ENCODE results near the gene ABCG4.
A peak's percentile ranks its signal among the peaks of the same experiment; 100 is the strongest.

Gene ABCG4

GRCh38 chr11:119205080-119205479 lies 56.2 kb downstream of the ABCG4 start:
- DNase-seq (ENCODE audit: low spot score) = no peak
- FAIRE-seq = no peak

- DNase-seq (ENCODE audit: low spot score) (peak; percentile 91), FAIRE-seq (no peak)
These were observed 57.0 kb downstream of the ABCG4 start, which contains the start of gene CBL for GRCh38 chr11:119205574-119206510. CBL (plus strand) TSS chr11:119206339; CDS start chr11:119206418, 79 bp downstream.

DNA sequence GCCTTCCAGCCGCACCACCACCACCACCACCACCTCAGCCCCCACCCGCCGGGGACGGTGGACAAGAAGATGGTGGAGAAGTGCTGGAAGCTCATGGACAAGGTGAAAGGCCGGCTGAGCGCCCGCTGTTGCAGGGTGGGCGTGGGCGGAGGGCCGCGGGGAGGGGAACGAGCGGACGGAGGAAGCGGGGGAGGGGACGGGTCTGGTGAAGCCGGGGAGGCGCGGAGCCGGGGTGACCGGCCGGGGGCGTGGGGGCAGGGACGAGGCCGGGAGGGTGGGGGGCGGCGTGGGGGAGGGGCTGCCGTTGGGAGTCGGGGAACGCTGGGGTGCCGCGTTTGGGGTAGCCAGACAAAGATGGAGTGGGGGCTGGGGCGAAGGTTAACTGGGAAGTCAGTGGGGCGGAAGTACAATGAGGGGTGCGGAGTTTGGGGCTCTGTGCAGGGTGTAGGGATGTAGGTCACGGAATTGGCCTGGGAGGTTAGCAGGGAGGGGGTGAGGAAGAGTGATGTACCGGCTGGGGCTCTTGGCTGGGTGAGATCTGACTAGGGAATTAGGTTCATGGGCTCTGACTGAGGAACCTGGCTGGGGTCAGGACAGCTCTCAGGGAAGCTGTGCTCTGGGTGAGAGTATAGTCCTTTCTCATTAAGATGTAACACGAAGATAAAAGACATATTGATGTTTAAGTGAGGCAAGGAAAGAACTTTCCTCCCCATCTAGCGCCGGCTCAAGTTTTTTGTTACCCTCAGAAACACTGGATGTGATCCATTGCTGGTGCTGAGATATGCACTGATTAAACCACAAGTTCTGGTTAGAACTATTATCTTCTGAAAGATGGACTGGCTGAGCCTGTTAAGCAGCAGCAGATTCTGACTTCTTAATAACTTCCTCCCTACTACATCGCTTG lies 57.9 kb downstream of the ABCG4 start:
- FAIRE-seq (no peak), DNase-seq (ENCODE audit: low spot score) (no peak)

DNA sequence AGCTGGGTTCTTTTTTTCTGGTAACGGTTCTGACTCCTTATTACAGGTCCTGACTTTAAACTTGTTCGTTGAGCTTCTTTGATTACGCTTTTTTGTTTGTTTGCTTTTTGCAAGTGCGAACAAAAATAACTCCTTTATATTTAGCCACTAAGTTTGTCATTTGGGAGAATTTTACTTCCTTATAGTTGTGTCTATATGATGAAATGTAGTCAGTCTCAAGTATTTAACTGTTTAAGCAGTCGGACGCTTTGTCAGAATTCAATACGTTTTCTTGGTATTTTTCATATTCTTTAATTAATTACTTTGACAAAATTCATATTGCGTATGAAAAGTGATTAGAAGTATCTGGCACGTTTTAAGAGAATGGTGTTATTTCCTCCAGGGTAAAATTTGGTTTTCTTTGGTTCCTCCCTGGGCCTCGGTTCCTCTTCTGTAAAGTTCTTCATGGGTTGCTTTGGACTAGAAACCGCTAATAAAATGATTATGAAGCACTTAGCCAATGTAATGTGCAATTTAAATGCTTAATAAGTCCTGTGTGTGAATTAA lies 58.6 kb downstream of the ABCG4 start:
- FAIRE-seq (no peak), DNase-seq (ENCODE audit: low spot score) (no peak)

GRCh38 chr11:119209186-119209585 lies 60.3 kb downstream of the ABCG4 start:
- FAIRE-seq (no peak), DNase-seq (ENCODE audit: low spot score) (no peak)

DNA sequence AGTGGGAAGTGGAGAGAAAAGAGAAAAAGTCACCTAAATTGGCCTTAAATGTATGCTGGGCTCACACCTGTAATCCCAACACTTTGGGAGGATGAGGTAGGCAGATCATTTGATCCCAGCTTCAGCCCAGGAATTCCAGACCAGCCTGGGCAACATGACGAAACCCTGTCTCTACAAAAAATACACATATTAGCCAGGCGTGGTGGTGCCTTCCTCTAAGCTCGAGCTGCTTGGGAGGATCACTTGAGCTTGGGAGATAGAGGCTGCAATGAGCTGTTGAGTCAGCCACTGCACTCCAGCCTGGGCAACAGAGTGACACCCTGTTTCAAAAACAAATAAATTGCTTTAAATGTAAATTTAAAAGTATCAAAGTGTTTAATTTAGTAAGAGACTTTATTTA lies 61.2 kb downstream of the ABCG4 start:
- no peak for FAIRE-seq
- DNase-seq (ENCODE audit: low spot score) = no peak
